Renal cortex interstitium (tissue), 11 donors: Measurements from ENCODE around the gene DNAL1. TPM values are rescaled to one million over a fixed set of nuclear protein-coding genes. Genes with fewer than 3 reads are reported as not detected.

ENCODE experiments used
- DNase-seq, 11 donors: peaks; one replicate each; pipeline ENCODE4 v3.0.0-alpha.2; 2013; ENCODE audit warnings: low read depth in 9 of 11, low spot score in 4 of 11; ENCODE audit errors: extremely low read depth in 1 of 11
- polyA plus RNA-seq, 3 donors: library from polyadenylated mRNA; unstranded; fragments of 120-200 nt; gene quantifications; one replicate each; pipeline ENCODE4 v1.2.1, GENCODE V29; 2013; ENCODE audit not compliant: insufficient read length in 3 of 3

DNAL1 gene
- polyA plus RNA-seq, 3 donors = 18.1 to 22.4 (median 20.8) TPM

GRCh38 chr14:73717711-73718417 lies 73.1 kb downstream of the DNAL1 start:
- DNase-seq = peak in 1 of 11 donors; percentile 68

DNA sequence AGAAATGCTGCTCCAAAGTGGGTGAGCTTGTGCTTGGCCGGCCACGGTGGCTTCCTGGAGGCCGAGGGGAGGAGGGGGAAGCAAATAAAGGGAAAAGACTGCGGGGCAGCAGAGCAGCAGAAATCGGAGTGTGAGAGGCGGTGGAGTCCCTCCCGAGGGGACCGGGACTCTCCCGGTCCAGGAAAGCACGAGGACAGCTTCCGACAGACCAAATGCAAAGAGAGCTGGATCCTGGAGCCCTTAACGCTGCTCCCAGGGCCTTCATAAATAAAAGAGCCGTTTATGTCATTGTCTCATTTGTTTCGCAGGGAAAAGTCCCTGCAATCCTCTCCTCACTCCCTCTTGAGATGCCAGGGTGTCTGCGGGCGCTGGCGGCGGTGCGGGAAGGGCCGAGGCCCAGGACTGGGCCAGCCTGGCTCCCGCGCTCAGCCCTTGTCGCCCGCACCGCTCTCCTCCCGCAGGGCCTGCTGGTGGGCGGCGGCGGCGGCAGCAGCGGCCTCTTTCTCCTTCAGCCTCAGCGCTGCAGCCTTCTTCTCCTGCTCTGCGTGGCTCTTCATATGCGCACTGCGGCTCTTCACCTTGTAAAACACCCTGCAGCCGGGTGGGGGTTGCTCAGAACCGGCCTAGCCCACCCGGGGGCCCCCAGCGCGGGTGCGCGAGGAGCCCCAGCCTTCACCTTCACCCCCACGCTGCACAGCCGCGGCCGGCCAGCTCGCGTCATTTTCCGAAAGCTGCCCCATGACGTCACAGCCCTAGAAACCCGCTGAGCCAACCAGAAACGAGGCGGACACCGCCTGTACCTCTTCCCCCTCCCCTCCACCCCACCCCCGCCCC lies 73.8 kb downstream of the DNAL1 start:
- DNase-seq = peak in 3 of 11 donors; percentile 75 to 79 (median 76)

DNA sequence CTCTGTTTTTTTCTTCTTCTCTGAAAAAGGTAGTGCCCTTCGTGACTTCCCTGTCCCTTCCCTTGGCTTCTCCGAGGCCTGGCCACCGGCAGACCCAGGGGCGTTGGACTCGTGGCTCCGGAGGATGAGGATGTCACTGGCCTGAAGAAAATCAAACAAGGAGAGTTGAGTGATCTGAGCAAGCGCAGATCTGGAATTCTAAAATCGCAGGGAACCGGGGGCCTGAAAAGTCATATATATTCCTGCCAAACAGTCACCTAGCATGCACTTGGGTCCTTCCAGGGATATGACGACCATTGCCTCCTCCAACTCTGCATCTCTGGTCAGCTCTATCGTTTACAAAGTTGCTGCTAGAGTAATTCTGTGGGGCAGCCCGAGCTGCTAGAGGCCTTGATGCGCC lies 74.6 kb downstream of the DNAL1 start:
- no peak for DNase-seq

- DNase-seq = no peak
Observed at GRCh38 chr14:73719791-73720190, 75.0 kb downstream of the DNAL1 start.

GRCh38 chr14:73720636-73721035 lies 75.8 kb downstream of the DNAL1 start:
- no peak for DNase-seq

- DNase-seq = no peak
Observed at GRCh38 chr14:73721101-73721821, 76.5 kb downstream of the DNAL1 start.

GRCh38 chr14:73722581-73722980 lies 77.8 kb downstream of the DNAL1 start:
- no peak for DNase-seq

- DNase-seq = no peak
Observed at GRCh38 chr14:73723406-73723796, 78.6 kb downstream of the DNAL1 start.

GRCh38 chr14:73723797-73724661 lies 79.2 kb downstream of the DNAL1 start:
- DNase-seq = no peak

- DNase-seq = no peak
Observed at GRCh38 chr14:73724696-73725095, 79.9 kb downstream of the DNAL1 start.

- no peak for DNase-seq
Observed at GRCh38 chr14:73725116-73726024, 80.6 kb downstream of the DNAL1 start.

DNA sequence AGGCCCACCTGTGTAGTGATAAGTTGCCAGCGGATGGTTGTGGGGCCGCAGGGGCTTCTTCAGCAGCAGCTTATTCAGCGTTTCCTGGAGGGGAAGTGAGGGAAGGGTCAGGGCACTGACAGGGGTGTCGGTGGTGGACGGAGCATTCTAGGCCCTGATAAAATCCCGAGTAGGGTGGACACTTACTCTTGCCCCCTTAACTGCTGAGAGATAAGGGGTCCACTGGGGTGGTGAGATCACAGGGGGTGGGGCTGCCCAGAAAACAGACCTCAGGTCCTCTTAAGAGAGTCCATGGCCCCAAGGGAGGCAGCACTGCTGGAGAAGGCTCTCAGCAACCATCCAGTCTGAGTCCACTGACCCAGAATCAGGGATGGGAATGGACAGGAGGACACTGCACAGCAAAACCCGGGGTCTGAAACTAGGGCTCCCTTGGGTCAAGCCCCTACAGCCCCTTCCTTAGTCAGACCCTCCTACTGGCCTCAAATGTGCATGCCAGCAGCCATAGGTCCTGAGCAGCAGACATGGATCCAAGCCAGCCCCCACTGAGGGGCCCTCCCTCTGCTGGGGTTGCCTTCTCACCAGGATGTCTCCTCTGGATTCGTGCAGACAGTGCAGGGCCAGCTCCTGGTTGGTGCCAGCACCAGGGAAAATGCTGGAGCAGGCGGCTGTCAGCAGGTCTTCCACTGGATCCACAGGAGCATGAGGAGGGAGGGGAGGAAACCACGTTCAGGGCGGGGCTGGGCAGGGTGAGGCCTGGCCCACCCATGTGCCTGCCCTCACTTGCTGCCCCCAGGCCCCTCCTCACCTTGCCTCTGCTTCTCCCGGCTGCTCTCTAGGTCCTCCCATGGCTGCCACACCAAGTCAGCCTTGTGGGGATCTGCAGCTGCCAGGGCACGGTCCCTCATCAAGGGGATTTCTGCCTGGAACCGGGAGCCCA lies 81.5 kb downstream of the DNAL1 start:
- DNase-seq = no peak

DNA sequence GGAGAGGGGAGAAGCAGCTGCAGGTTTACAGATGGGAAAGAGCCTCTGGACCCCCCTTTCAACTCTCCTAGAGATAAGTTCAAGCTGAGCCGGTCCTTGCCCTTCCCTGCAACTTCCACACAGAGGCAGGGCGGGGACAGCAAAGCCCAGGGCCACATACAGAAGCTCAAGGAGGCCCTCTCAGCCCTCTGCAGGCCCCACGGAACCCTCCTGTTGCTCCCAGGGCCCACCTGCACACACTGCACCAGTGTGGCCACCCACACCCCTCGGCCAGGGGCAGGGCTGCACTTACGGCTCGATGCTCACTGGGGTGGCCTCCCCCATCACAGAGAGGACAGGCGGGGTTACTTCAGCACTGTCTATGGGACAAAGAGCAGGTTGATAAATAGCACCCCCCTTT lies 82.4 kb downstream of the DNAL1 start:
- DNase-seq = no peak

GRCh38 chr14:73728717-73729330 lies 84.0 kb downstream of the DNAL1 start:
- DNase-seq = peak in 1 of 11 donors; percentile 71

GRCh38 chr14:73729556-73730265 lies 84.9 kb downstream of the DNAL1 start:
- no peak for DNase-seq

DNA sequence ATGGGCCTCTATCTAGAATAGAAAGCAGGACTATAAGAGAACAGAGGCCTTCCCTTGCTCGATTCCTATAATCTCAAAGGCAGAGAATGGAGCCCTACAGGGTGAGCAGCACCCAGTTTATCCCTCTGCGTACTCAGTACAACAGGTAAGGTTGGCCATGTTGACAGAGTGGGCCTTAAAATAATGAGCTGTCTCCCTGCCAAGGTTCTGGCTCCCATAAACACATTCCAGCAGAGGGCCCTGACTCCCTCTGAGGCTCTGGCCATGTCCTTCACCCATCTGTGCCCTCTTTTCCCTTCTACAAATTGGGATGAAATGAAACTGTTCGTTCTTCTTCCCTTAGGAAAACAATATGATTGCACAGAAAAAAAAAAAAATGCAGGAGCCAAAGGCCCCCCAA lies 86.3 kb downstream of the DNAL1 start:
- no peak for DNase-seq
